KBM-7 (cell line): ENCODE data around the gene TMEM61.

Experiments
- DNase-seq: peaks from one replicate; pipeline ENCODE4 v3.0.0-alpha.2; 2015
- in situ Hi-C: fragments of 300-500 bp; cut with MboI; formaldehyde crosslinking; loops from 2 replicates; pipeline ENCODE4 v1.14.3; 2020; ENCODE audit warnings: low sequenced_read_pairs, low pct_unique_long_range_greater_than_20kb, mixed read lengths

TMEM61 gene

DNA sequence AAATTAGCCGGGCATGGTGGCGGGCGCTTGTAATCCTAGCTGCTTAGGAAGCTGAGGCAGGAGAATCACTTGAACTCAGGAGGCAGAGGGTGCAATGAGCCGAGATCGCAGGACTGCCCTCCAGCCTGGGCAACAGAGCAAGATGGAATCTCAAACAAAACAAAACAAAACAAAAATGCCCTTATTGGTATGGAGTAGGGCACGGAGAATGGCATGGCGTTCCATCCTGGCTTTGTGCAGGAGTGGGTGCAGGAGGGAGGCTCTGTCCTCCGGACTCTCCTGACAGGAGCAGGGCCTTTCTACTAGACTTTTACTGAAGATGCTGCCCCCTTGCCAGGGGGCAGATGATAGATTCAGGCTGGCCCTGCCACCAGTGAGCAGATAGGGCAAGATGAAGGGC is 1.0 kb downstream of the TMEM61 start:
- DNase-seq = no peak
- in situ Hi-C loops = no loop called here

DNA sequence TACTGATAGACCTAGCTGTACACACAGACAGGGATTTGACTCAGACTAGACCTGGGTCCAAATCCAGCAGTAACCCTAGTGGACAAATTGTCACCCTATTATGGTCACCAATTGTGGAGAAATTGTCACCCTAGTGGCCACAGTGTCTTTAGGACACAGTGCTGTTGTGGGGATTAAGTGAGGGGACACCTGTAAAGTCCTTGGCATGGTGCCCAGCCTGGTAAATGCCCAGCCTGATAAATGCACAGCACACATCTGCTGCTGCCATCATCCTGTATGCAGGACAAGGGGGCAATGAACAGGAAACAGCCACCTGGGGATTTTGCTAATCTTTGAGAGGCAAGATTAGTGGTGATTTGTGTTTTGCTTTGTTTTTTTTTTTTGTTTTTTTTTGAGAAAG is 2.3 kb downstream of the TMEM61 start:
- DNase-seq = no peak
- in situ Hi-C loops = no loop called here

DNA sequence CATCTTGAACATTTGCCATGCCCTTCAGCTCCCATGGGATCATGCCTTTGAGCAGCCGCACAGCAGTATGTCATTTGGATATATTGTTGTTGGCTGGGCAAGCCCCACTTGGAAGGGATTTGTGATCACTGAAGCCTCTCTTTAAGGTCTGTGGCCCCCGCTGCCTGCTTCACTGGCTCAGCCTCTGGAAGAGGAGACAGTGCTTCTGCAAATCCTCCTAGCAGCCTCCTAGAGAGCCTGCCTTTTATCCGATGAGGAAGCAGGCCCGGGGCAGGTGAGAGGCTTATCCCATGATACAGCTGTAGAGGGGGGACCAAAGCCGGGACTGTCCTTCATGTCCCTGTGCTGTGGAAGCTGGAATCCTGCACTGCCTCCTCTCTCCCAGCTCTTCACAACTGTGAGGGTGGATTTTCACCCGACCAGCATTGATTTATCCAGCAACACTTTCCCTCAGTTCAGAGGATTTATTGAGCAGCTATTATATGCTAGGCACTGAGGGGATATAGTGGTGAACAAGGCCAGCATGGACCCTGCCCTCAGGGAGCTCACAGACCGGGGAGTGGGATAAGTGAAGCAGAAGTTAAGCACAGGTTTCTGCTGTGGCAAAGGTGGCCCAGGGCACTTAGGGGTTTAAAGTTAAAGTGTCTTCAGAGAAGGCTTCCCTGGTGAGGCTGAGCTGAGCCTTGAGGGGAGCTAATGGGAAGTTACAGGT is 3.9 kb downstream of the TMEM61 start:
- DNase-seq = no peak
- in situ Hi-C loops = no loop called here

DNA sequence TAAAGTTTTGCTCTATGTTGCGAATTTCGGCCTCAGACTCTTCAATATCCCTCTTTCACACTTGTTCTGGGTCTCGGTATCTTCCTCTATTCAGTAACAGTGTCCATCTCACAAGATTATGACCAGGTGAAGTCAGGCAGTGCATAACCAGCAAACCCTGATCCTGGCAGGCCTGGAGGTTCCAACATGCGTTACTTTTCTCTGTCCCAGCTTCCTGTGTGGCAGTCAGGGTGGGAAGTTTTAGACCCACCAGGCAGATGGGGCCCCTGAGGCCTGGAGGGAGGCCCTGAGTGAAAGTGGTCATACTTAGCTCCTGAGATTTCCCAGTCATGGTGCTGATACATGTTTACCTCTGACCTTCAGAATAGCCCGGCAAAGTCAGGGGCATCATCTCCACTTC is 5.1 kb downstream of the TMEM61 start:
- in situ Hi-C loops = no loop called here
- DNase-seq = no peak

DNA sequence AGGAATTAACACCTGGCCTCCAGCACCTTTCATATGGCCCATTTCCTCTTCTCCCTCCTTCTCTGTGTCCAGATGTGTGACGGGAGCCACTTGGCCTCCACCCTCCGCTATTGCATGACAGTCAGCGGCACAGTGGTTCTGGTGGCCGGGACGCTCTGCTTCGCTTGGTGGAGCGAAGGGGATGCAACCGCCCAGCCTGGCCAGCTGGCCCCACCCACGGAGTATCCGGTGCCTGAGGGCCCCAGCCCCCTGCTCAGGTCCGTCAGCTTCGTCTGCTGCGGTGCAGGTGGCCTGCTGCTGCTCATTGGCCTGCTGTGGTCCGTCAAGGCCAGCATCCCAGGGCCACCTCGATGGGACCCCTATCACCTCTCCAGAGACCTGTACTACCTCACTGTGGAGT is 5.6 kb downstream of the TMEM61 start:
- in situ Hi-C loops = no loop called here
- DNase-seq = no peak

DNA sequence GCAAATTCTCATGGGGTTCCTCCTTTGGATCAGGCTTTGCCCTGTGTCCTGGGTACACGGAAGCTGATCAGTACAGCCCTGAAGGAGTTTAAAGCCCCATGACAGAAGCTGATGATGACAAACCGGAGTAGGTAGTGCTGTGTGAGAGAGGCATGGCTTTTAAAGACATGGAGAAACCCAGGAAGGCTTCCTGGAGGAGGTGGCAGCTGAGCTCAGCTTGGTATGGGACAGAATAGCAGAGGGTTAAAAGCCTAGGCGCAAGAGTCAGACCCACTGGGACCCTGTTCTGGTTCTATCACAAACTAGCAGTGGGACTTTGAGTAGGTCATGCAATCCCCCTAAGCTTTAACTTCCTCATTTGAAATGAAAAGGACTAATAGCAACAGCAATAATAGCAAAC is 6.1 kb downstream of the TMEM61 start:
- in situ Hi-C loops = no loop called here
- no peak for DNase-seq

DNA sequence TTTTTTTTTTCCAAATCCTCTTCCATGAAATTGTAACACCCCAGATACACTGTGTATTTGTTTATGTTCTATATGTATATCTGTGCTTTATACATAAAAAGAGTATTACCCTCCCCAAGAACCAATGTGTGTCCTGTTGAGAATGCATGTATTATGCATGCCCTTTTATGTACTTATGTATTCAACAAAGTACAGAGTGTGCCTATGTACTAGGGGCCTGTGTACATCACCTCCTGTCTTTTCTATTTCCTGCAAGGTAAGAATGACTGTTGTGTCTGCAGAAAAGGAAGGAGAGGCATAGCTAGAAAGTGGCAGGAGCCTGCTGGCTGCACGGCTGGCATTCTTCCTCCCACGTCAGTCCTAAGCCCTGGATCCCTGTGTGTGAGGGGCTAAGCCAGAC is 7.0 kb downstream of the TMEM61 start:
- in situ Hi-C loops = no loop called here
- DNase-seq = no peak

DNA sequence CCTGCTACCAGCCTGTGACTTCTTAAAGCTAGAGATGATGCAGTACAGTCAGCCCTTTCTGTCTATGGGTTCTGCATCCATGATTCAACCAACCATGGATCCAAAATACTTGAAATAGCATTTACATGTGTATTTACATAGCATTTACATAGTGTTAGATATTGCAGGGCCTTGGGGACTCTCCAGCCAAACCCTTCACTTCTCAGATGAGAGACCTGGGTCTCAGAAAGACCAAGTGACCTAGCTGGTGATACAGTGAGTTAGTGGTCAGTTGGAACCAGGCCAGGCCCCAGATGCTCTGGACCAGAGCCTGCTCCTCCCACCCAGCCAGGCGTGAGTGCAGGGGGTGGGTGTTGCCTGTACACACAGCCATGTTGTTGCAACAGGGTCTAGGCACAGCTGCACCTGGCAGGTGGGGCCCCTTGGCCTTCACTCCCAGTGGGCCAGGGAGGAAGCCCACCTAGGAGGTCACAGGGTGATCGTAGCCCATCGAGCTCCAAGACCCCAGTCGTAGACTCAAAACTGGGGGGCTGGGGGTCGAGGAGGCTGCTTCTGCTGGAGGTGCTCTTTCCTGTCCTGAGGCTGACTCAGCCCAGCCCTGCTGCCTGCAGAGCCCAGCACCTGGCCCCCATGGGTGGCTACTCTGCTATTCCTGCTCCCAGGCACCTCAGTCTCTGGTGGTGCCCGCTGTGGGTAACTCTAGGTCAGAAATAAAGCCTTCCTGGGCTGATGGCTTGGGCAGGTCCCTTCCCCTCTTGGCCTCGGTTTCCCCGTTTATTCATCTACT is 7.7 kb downstream of the TMEM61 start:
- in situ Hi-C loops = no loop called here
- no peak for DNase-seq

DNA sequence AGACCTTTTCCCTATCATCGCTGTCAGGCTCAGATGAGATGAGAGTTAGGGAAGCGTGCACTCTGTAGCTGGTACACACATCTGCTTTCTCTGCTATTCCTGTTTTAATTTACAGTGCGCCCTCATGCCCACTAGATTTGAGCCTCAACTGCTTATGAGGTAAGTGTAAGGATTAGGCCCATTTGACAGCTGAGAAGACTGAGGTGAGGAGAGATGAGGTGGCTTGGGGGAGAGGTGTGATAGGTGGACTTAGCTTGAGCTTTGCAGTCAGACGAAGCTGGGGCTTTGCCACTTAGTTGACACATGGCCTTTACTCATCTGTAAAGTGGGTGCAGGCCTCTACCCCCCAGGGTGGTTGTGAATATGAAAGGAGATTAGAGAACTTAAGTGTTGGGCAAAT is 8.5 kb downstream of the TMEM61 start:
- no peak for DNase-seq
- in situ Hi-C loops = no loop called here

DNA sequence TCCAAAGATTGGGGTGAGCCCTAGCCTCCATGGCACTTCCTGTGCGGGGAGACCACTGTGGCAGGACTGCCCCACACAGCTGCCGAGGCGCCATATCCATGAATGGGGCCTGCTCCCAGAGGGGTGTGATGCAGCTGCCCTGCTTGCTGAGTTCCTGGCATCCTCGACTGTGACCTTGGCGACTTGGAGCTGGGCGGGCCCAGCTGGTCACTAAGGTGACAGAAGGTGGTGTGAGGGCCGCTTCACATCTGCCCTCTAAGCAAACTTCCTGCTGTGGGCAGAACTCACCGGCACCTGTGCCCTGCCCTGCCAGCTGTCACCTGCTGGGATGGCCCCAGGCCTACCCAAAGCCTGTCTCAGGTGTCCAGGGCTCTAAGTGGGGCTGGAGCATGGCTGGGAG is 9.0 kb downstream of the TMEM61 start:
- no peak for DNase-seq
- in situ Hi-C loops = no loop called here

DNA sequence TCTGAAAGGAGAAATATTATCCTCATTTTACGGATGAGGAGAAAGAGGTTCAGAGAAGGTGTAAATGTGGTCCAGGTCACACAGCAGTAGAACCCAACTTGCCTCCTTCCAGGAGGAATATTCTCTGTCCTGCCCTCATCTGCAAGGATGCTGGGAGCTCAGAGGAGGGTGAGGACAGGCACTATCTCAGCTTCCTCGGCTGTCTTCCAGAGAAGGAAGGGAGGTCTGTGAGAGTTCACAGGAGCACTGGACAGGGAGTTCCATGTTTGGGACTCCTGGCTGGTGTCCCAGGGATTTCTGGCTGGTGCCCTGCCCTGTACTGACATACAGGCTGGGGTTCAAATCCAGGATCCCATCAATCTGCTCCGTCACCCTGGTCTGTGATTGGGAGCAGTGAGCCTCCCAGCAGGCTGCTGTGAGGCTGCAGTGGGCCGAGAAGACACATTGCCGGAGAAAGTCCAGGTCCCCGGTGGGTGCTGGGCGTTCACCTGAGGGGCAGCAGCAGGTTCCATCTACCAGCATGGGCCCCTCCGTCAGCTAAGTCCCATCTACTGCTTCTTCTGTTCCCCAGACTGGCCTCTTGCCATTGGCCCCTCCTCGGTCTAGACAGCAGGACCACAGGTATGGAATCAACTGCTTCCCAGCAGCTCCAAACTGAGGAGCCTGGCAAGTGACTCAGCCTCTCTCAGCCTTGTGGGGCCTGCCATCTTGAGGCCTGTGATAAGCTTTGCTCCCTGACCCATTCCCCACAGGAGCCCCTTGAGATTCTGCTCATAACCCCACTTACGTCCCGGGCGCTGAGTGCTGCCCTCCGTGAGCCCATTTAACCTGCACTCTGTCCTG is 9.8 kb downstream of the TMEM61 start:
- no peak for DNase-seq
- in situ Hi-C loops = no loop called here

DNA sequence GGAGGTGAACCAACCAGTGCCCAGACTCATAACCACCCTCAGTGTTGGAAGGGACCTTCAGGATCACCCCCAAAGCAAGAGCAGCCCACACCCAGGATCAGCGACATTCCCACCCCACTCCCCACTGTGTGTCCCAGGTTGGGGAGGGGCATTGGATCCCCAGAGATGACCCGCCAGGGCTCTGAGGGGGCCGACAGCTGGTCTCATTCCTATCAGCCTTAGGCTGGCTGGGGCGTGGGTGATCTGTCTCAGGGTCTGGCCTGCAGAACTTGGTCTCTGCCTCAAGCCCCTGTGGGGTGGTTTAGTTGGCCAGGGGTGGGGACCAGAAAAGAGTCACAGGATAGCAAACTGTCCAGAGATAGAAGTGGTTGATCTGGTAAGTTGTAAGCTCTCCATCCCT is 10.5 kb downstream of the TMEM61 start:
- in situ Hi-C loops = no loop called here
- DNase-seq = no peak

DNA sequence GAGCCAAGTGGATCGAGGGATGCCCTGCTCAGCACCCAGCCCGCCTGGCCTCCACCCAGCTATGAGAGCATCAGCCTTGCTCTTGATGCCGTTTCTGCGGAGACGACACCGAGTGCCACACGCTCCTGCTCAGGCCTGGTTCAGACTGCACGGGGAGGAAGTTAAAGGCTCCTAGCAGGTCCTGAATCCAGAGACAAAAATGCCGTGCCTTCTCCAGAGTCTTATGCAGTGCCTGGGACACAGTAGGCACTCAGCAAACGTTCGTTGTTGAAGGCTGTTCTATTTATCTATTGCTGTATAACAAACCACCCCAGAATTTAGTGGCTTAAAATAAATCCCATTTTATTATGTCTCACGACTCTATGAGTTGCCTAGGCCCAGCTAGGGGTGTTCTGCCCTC is 11.5 kb downstream of the TMEM61 start:
- in situ Hi-C loops = no loop called here
- DNase-seq = no peak

DNA sequence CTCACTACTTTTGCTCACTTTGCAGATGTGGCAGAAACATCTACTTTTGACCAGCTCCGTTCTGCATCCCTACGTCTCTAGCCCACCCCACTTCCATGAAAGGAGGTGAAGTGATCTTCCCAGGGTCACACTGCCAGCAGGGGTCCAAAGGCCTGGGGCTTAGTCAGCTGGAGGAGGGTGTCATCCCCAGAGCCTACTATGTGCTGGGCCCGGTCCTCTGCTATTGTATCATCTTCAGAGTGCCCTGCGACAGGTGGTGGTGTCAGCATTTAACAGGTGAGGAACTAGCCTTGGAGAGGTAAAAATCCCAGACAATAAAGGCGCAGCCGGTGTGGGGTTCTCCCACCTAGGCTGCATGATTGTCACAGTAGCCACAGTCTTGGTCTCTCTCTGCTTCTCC is 12.7 kb downstream of the TMEM61 start:
- in situ Hi-C loops = no loop called here
- DNase-seq = no peak

DNA sequence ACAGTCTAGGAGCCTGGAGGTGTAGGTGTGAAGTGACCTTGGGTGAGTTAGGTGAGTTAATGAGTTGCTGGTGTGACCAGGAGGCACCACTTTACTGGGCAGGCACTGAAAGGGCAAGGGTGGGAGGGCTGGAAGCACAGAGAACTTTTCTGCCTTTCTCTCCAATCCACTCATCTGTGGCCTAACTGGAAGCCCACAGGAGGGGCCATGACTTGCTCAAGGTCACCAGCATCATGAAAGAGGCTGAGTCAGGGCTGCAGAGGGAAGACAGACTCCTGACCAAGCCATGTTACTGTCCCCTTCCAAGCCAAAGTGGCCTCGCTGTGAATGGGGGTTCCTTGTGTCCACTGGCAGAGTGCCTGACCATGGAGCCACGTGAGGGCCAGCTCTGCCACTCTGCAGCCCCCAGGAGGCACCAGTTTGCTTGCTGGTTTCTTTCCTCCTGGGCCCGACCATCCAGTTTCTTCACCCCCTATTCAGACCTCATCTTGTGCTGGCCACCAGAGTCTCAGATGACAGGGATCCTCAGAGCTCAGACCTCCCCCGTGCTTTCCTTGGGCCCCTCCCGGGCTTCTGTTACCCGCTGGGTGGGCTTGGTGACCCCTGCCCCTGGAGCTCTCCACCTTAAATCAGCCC is 14.0 kb downstream of the TMEM61 start:
- in situ Hi-C loops = no loop called here
- no peak for DNase-seq

DNA sequence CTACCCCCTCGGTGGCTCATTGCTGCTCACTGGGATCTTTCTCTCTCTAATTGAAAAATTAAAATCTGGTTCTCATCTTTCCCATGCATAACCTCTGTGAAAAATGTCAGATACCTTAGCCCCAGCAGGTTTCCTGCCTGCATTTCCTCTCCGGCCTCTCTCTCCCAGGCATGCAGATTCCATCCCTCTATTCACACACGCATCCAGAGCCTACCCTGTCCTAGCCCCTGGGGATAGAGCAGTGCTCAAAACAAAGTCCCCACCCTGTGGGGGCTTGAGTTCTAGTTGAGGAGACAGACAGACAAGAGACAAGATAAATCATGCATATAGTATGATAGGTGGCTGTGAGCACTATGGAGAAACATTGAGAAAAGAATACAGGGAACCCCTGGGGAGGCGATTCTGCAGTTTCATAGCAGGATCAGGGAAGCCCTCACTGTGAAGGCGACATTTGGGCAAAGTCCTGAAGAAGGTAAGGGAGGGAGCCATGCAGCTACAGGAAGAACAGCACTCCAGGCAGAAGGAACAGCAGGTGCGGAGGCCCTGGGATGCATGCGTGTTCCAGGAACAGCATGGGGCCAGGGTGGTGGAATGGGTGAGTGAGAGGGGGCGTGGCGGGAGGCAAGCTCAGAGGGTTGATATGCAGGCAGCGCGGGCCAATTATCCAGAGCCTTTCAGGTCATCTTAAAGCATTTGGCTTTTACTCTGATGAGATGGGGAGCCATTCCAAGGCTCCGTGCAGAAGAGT is 14.8 kb downstream of the TMEM61 start:
- DNase-seq = no peak
- in situ Hi-C loops = no loop called here

DNA sequence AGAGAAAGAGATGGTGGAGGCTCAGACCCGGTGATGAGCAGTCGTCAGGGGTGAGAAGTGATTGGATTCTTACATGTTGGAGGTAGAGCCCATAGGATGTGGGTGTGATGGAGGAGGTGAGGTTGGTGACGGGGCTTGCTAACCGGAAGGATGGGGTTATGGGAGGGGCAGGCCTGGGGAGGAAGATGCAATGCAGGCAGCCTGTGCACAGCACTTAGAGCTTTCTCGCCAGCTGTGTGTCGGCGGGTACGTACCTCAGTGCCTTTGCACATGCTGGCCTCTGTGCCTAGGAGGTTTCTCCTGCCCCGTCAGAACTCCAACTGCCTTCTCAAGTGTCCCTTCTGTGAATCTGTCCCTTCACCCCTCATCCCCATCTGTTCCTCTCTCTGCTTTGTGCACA is 15.4 kb downstream of the TMEM61 start:
- in situ Hi-C loops = no loop called here
- DNase-seq = no peak

DNA sequence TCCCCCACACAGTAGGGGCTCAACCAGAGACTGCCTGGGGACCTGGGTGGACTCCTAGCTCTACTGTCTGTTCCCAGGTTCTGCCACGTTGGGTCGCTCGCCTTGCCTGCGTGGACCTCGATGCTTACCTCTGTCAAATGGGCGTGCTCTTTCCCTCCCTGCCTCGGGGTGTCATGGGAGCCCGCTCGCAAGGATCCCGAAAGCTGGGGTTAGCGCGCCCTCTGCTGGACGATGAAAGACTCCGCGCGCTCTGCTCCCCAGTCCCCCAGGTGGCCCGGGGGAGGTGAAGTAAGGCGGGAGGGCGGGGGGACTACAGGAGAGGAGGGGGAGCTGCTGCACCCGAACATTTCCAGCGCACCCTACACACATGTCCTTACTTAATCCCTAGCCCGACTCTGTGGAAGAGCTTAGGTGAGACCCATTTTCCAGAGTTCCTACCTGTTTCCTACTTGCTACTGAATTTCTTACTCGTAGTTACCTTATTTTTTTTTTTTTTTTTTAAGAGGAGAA is 16.0 kb downstream of the TMEM61 start:
- peak; percentile 68 for DNase-seq
- in situ Hi-C loops = no loop called here
